K562 (cell line): ENCODE data around the gene ADAM19. TPM values are rescaled to one million over a fixed set of nuclear protein-coding genes. Genes with fewer than 3 reads are reported as not detected.

Experiments
- ATAC-seq: fragments of 200-7000 bp; cut with Tn5 transposase; 3 replicates; pipeline ENCODE4 v1.9.1; 2020; ENCODE audit warnings: moderate library complexity
- BruUV-seq: library from RNA; stranded (reverse); fragments of 400-500 nt; replicated peaks from 2 replicates; lab custom pipeline; 2021; lab: Mats Ljungman, UMichigan
- CTCF ChIA-PET: fragments of 300-600 bp; formaldehyde crosslinking; extraction: SDS; loops from one replicate; lab custom pipeline; 2021; ENCODE audit warnings: low intra/inter-chr PET ratio; lab: Yijun Ruan, JAX
- POLR2A ChIA-PET: fragments of 300-600, 350-650 bp; sonication (Branson Sonifier 250); formaldehyde crosslinking; extraction: SDS; loops from one replicate; lab custom pipeline; 2021; ENCODE audit warnings: antibody characterized with exemption, inconsistent platforms; lab: Yijun Ruan, JAX
- DNase-seq, 4 experiments: peaks; one replicate each; pipeline versions ENCODE4 v3.0.0 to v3.0.0-alpha.2; 2011 to 2018; ENCODE audit warnings: low spot score in 3 of 4, mixed read lengths in 3 of 4; ENCODE audit errors: extremely low read depth in 1 of 4
- FAIRE-seq: peaks from 2 replicates; lab custom pipeline; 2011; peaks lifted over from hg19 to GRCh38; lab: Jason Lieb, UNC
- H2AFZ ChIP-seq: 2 replicates; pipeline ENCODE4 v1.6.0; 2011; ENCODE audit warnings: low read depth, low read length, control low read depth, inconsistent platforms
- H3K27ac ChIP-seq: fragments of 200-600 bp; 3 replicates; pipeline ENCODE4 v1.8.0; 2011; ENCODE audit warnings: low read depth, mild to moderate bottlenecking, control low read depth, inconsistent platforms, low read length, moderate library complexity, mixed read lengths; ENCODE audit errors: extremely low read depth
- H3K27me3 ChIP-seq, 2 experiments: fragments of 300-600 bp in 1 of 2; 2 replicates in 1 of 2; 3 replicates in 1 of 2; pipeline versions ENCODE4 v1.6.0 to v1.8.0; 2011; ENCODE audit warnings: inconsistent platforms in 2 of 2, low read length in 2 of 2, mild to moderate bottlenecking in 1 of 2, mixed read lengths in 1 of 2, moderate library complexity in 1 of 2; ENCODE audit not compliant: control insufficient read depth in 2 of 2, insufficient read depth in 2 of 2
- H3K36me3 ChIP-seq: fragments of 300-600 bp; 3 replicates; pipeline ENCODE4 v1.8.0; 2011; ENCODE audit warnings: mild to moderate bottlenecking, low read length, inconsistent platforms; ENCODE audit not compliant: control insufficient read depth, insufficient read depth
- H3K4me1 ChIP-seq, 2 experiments: fragments of 200-600 bp in 1 of 2; replicated peaks in 1 of 2; 2 replicates in 1 of 2; 3 replicates in 1 of 2; pipeline versions ENCODE4 v1.5.1 to v1.8.0; 2011; ENCODE audit warnings: inconsistent platforms in 2 of 2, low read length in 2 of 2, mild to moderate bottlenecking in 1 of 2, mixed read lengths in 1 of 2, moderate library complexity in 1 of 2; ENCODE audit not compliant: control insufficient read depth in 2 of 2, insufficient read depth in 2 of 2
- H3K4me2 ChIP-seq: 2 replicates; pipeline ENCODE4 v1.6.1; 2011; ENCODE audit warnings: low read length, control low read depth, inconsistent platforms, mixed read lengths; ENCODE audit not compliant: insufficient read depth
- H3K4me3 ChIP-seq: fragments of 200-600 bp; sonication (generic), shearing (Covaris generic); 2 replicates; pipeline ENCODE4 v1.5.1; 2016; ENCODE audit warnings: control low read depth, inconsistent platforms
- H3K79me2 ChIP-seq: fragments of 200-600 bp; 3 replicates; pipeline ENCODE4 v1.8.0; 2011; ENCODE audit warnings: low read length, inconsistent platforms; ENCODE audit not compliant: control insufficient read depth, insufficient read depth
- H3K9ac ChIP-seq, 2 experiments: 2 replicates each; pipeline versions ENCODE4 v1.6.0 to v1.6.1; 2011; ENCODE audit warnings: low read depth in 2 of 2, low read length in 2 of 2, control low read depth in 1 of 2, inconsistent platforms in 1 of 2, mild to moderate bottlenecking in 1 of 2, mixed read lengths in 1 of 2; ENCODE audit not compliant: insufficient read depth in 1 of 2
- H3K9me1 ChIP-seq: one replicate; pipeline ENCODE4 v1.6.0; 2011; ENCODE audit warnings: inconsistent platforms, mild to moderate bottlenecking, low read length, moderate library complexity; ENCODE audit not compliant: control insufficient read depth, insufficient read depth
- H3K9me3 ChIP-seq: replicated peaks from 2 replicates; pipeline ENCODE4 v1.5.1; 2011; ENCODE audit warnings: low read depth, low read length, inconsistent platforms; ENCODE audit not compliant: control insufficient read depth, insufficient read depth
- H4K20me1 ChIP-seq: replicated peaks from 2 replicates; pipeline ENCODE4 v1.6.1; 2011; ENCODE audit warnings: low read length, inconsistent platforms, mixed read lengths; ENCODE audit not compliant: control insufficient read depth, insufficient read depth
- CBX5 ChIP-seq: IDR thresholded peaks from 2 replicates; pipeline ENCODE4 v1.6.1; 2014; ENCODE audit warnings: low read depth, borderline replicate concordance
- ILF3 ChIP-seq: fragments of 450-650 bp; IDR thresholded peaks from 2 replicates; pipeline ENCODE4 v1.6.1; 2018; ENCODE audit warnings: antibody characterized with exemption, mild to moderate bottlenecking, moderate library complexity, borderline replicate concordance
- KLF16 ChIP-seq: IDR thresholded peaks from 2 replicates; pipeline ENCODE4 v1.6.1; 2016; ENCODE audit warnings: antibody characterized with exemption
- NEUROD1 ChIP-seq: fragments of 150-350 bp; IDR thresholded peaks from 2 replicates; pipeline ENCODE4 v1.6.1; 2014; ENCODE audit warnings: borderline replicate concordance, low read length, low read depth; ENCODE audit not compliant: partially characterized antibody
- NR2C1 ChIP-seq, 2 experiments: fragments of 450-650 bp; IDR thresholded peaks; 2 replicates each; pipeline ENCODE4 v1.6.1; 2017; ENCODE audit warnings: mild to moderate bottlenecking in 2 of 2, antibody characterized with exemption in 1 of 2, inconsistent platforms in 1 of 2, missing compliant biosample characterization in 1 of 2, missing genetic modification characterization in 1 of 2
- PML ChIP-seq: IDR thresholded peaks from 2 replicates; pipeline ENCODE4 v1.6.1; 2012; ENCODE audit warnings: low read length, inconsistent platforms
- ZNF41 ChIP-seq: fragments of 250-450 bp; sonication (Bioruptor Pico); conservative IDR thresholded peaks from 2 replicates; pipeline ENCODE4 v1.4.0; 2020; ENCODE audit warnings: mild to moderate bottlenecking
- WGBS: fragments of 100-300 bp; shearing (Covaris generic); methylation state at CpG from one replicate; pipeline ENCODE4 v1.1.6; 2016; ENCODE audit warnings: low coverage, mixed read lengths; ENCODE audit not compliant: insufficient coverage; ENCODE audit errors: missing lambda C conversion rate; 5-methylcytosine and 5-hydroxymethylcytosine counted together
- in situ Hi-C: fragments of 300-500 bp; cut with MboI; formaldehyde crosslinking; loops from 4 replicates; pipeline ENCODE4 v1.15.0; 2018; ENCODE audit warnings: inconsistent platforms, mixed read lengths
- intact Hi-C: fragments of 100-400 bp; cut with micrococcal nuclease; formaldehyde crosslinking; loops from 2 replicates; pipeline ENCODE4 v1.14.2; 2022
- polyA plus RNA-seq, 8 experiments: library from polyadenylated mRNA; depleted of rRNA in 4 of 8; stranded (reverse) in 5 of 8; unstranded in 3 of 8; fragments of >200 nt; fragmentation: Nextera tagmentation in 2 of 8; fragmentation: Illumina TruSeq in 1 of 8; extraction: Ambion mirVana in 2 of 8; extraction: Trizol in 1 of 8; gene quantifications; 2 replicates each; pipeline versions ENCODE4 v1.2.1 to v1.2.3, GENCODE V29; 2011 to 2014; ENCODE audit warnings: inconsistent platforms in 1 of 8, missing spikeins in 1 of 8
- total RNA-seq, 7 experiments: library from RNA; depleted of rRNA in 6 of 7; stranded (reverse); fragments of >200 nt in 6 of 7; fragmentation: Illumina TruSeq in 2 of 7; extraction: Trizol in 2 of 7; gene quantifications; 2 replicates each; pipeline versions ENCODE4 v1.2.1 to v1.2.3, GENCODE V29; 2011 to 2021; ENCODE audit warnings: low replicate concordance in 1 of 7
- TF ChIP-seq, protein P1 (sequence below): fragments of 450-650 bp; IDR thresholded peaks from 2 replicates; pipeline ENCODE4 v1.6.1; 2016; ENCODE audit warnings: low read depth

The ADAM19 gene
- total and polyA plus RNA-seq, 9 of the 15 experiments (the other 6 are each of a cell fraction or from before 2014, with no cell fraction given): 0.11 to 1.1 (median 0.43) TPM

DNA sequence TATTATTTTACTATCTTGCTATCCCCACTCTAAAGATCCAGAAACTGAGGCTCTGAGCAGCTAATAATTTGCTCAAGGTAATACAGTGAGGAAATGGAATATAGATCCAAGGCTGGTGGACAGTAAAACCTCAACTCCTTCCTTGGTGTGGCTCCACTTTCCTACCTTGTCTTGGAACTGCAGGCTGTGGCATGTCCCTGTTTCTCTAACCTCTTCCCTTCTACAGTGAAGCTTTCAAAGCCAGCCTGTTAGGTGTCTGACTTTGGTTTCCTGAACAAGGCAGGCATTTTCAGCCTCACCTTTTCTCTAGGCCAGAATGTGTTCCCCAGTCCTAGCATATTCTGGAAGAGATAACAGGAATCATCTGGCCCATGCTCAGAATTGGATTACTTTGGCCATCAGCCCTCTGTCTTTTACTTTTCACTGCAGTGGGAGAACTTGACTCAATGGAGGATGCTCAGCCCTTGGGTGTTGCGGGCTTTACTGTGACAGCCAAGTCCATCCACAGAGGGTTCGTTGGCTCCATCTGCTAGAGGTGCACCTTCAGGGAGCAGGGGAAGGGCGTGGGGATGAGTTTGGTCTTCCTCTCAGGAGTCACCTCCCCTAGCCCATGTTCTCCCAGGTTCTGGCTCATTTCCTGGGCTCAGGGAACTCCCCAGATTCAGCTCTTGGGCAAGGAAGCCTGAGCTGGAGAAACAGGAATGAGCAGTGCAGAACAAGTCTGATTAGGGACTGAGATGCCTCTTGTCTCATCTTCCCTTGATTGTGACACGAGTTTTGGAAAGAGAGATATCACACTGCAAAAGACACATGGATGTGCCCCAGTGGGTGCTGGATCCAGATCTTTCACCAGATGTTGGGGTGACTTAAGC is 114.4 kb downstream of the ADAM19 start:
- WGBS: 2% methylated on average over 4 of the region's 4 CpGs
- H2AFZ ChIP-seq: no peak overlapping the region
- no peak for TF ChIP-seq ZNF41 (CRISPR knock-in tag)
- no peak for TF ChIP-seq PML
- no peak for TF ChIP-seq KLF16
- no peak for TF ChIP-seq CBX5
- no peak for TF ChIP-seq NR2C1 (IDR thresholded peaks at IDR 0.05)
- no peak for TF ChIP-seq NR2C1 (tag; IDR thresholded peaks at IDR 0.05)
- no peak for TF ChIP-seq NEUROD1
- TF ChIP-seq ILF3: no peak
- TF ChIP-seq, protein P1, sequence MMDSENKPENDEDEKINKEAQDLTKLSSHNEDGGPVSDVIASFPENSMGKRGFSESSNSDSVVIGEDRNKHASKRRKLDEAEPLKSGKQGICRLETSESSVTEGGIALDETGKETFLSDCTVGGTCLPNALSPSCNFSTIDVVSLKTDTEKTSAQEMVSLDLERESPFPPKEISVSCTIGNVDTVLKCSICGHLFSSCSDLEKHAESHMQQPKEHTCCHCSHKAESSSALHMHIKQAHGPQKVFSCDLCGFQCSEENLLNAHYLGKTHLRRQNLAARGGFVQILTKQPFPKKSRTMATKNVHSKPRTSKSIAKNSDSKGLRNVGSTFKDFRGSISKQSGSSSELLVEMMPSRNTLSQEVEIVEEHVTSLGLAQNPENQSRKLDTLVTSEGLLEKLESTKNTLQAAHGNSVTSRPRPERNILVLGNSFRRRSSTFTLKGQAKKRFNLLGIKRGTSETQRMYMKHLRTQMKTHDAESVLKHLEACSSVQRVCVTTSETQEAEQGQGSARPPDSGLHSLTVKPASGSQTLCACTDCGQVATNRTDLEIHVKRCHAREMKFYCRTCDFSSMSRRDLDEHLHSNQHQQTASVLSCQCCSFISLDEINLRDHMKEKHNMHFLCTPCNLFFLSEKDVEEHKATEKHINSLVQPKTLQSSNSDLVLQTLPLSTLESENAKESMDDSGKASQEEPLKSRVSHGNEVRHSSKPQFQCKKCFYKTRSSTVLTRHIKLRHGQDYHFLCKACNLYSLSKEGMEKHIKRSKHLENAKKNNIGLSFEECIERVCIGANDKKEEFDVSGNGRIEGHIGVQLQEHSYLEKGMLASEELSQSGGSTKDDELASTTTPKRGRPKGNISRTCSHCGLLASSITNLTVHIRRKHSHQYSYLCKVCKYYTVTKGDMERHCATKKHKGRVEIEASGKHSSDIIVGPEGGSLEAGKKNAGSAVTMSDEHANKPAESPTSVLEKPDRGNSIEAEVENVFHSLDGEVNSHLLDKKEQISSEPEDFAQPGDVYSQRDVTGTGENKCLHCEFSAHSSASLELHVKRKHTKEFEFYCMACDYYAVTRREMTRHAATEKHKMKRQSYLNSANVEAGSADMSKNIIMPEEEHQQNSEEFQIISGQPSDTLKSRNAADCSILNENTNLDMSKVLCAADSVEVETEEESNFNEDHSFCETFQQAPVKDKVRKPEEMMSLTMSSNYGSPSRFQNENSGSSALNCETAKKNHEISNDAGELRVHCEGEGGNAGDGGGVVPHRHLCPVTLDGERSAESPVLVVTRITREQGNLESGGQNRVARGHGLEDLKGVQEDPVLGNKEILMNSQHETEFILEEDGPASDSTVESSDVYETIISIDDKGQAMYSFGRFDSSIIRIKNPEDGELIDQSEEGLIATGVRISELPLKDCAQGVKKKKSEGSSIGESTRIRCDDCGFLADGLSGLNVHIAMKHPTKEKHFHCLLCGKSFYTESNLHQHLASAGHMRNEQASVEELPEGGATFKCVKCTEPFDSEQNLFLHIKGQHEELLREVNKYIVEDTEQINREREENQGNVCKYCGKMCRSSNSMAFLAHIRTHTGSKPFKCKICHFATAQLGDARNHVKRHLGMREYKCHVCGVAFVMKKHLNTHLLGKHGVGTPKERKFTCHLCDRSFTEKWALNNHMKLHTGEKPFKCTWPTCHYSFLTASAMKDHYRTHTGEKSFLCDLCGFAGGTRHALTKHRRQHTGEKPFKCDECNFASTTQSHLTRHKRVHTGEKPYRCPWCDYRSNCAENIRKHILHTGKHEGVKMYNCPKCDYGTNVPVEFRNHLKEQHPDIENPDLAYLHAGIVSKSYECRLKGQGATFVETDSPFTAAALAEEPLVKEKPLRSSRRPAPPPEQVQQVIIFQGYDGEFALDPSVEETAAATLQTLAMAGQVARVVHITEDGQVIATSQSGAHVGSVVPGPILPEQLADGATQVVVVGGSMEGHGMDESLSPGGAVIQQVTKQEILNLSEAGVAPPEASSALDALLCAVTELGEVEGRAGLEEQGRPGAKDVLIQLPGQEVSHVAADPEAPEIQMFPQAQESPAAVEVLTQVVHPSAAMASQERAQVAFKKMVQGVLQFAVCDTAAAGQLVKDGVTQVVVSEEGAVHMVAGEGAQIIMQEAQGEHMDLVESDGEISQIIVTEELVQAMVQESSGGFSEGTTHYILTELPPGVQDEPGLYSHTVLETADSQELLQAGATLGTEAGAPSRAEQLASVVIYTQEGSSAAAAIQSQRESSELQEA: no peak
- no peaks in the 10 kb centered on the region; the same call in 1 of the 2 replicates for H4K20me1 ChIP-seq
- H3K9ac ChIP-seq: no peak overlapping the region
- ChIA-PET POLR2A (no interaction called here), CTCF (no interaction called here)
- no TSS peak for BruUV-seq
- no peaks in the 10 kb centered on the region for H3K79me2 ChIP-seq
- H3K4me2 ChIP-seq: no peak overlapping the region
- H3K36me3 ChIP-seq: no peaks in the 10 kb centered on the region
- intact Hi-C loops: no loop called here
- H3K9me3 ChIP-seq: no peaks in the 10 kb centered on the region
- no peak for FAIRE-seq
- peaks cover 21 to 33% of the 10 kb centered on the region in 2 experiments for H3K27me3 ChIP-seq
- ATAC-seq: no peak
- no peak overlapping the region for H3K27ac ChIP-seq
- no peaks in the 10 kb centered on the region for H3K9me1 ChIP-seq
- H3K4me3 ChIP-seq: no peak overlapping the region
- DNase-seq: no peak
- peaks cover 5 to 7% of the 10 kb centered on the region in 2 experiments; a peak in 3 of 5 replicates for H3K4me1 ChIP-seq
- in situ Hi-C loops: no loop called here
